Stimulated activated naive CD8-positive, alpha-beta T cell treated with anti-CD3 and anti-CD28 coated beads, Interleukin-15, Interleukin-2, amounts not matched to agents 100 U/mL and 50 U/mL, for 24 hours (primary cell): ENCODE measurements around the gene PRELID3B.

Source experiments
- ATAC-seq: fragments of 150-1000 bp; cut with Tn5 transposase; one replicate; pipeline ENCODE4 v1.10.0; 2021
- DNase-seq: peaks from one replicate; pipeline ENCODE4 v3.0.0; 2021

Gene PRELID3B

DNA sequence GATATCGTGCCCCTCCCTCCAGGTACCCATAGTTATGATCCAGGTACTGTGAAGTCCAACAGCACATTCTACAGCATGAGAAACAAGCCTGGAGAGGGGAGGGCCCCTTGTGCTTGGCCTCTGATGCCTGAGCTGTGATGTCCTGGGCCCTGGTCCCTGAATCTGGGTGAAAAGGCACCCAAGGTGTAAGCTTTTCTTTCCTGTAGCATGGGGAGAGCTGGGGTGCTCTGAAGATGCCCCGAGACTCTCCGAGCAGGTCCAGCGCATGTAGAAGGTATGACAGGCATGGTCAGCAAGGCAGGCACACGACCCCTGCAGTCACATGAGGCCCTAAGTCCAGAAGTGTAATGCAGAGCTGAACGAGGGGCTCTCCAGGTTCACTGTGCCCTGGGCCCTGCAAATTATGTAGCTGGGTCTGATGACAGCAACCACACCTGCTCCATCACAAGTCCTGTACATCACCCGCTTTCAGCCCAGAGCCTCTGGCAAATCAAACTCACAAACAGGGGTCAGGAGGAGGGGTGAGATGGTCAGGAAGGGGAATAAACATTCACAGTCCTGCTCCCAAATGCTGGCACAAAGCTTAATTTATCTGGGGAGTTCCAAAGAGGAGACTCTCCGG lies 33.8 kb downstream of the PRELID3B start:
- DNase-seq = no peak
- no peak for ATAC-seq

DNA sequence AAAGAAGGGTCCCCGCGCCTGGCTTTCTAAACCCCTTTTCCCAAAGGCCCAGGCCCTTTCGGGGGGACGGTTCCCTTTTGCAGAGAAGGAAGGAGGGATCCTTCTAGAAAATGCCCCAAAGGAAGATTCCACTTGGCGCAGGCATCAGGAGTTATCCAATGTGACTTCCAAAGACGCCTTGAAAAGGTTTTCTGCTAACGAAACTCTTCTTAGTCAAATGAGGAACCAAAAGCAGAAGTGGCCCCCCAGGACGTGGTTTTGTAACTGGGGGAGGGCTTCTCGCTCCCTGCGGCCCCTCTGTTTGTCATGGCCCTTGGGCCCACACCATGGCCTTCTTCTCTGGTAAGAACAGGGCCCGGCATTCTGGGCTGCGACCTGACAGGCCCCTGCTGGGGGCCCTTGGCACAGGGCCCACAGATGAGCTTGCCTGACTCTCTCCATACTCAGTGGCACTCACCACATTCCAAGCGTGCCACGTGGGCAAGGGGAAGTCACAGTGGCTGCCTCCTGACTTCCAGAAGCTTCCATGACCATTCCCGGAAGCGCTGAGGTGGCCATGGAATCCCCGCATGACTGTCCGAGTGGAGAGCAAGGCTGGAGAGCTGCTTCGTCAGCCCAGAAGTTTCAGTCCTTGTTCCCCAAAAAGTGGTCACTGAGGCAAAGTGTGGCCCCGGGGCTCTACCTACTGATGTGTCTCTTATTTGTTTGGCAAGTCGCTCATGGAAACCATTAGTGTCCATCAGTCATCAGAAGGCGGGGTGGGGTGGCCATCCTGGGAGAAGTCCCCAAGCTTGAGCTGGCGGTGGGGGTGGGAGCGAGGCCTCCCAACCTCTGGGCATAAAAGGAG lies 34.7 kb downstream of the PRELID3B start:
- DNase-seq (peak; percentile 45), ATAC-seq (no peak)

DNA sequence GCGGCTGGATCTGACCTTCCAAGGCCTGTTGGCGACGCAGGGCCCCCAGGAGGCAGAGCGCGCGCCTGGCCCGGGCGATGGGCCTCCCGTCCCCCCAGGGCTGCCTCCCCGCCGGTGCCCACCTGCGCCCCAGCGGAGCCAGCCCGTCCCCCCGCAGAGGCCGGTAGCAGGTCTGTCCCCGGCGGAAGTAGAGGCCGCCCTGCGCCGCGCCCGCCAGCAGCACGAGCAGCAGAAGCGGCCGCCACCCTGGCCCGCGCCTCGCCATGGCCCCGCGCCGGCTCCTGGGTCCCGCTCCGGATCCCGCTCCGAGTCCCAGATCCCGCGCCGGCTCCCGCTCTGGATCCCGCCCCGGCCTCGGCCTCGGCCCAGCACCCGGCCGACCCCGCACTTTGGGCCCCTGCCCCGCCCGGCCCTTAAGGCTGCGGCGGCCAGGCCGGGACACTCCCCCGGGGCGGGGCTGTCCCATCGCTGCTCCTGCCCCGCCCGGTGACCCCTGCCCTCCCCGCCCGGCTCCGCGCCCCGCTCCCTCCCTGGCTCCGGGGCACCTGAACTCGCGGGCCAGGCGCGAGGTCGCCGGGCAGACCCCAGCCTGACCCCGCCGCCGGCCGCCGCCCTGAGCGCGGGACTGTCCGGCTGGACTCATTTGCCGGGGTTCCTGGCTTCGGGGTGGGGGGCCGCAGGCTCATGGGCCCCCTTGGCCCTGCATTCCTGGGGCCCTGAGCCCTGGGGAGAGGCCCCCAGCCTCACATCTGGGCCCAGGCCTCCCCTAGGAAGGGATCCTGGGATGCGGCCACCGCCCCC lies 35.5 kb downstream of the PRELID3B start, which contains the start of gene CTSZ:
Gene CTSZ, minus strand, starts transcription at position 391 of the 801 bp plus-strand sequence. Its CDS starts 126 bp downstream, at position 265.
- ATAC-seq (peak; percentile 69), DNase-seq (peak; percentile 61)

DNA sequence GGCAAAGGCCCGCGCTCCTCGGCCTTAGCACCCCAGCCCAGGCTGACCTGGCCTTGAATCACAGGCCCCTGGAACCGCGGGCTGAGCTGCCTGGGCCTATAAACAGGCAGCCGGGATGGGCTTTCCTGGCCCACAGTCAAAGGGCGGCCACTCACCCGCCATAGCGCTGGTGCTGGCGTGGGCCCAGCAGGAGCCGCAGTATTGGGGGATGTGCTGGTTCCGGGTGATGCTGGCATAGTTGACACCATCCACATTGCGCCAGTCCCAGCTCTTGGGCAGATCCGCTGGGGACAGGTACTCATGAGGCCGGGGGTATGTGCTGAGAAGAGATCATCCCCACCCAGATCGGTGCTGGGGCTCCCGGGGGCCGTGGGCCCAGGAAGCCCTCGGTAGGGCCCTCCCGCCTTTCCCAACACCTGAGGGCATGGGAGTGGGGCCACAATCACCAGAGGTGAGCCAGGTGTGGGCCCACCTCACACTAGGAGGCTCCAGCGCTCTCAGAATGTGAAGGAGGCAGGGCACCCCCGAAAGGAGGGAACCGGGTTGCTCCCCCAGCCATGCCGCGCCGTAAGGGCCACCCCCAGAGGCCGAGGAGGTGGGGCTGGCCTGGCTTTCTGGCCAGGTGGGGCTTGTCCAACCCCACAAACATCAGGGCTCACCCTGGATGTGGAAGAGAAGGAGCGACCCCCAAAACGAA lies 36.3 kb downstream of the PRELID3B start:
- no peak for ATAC-seq

DNA sequence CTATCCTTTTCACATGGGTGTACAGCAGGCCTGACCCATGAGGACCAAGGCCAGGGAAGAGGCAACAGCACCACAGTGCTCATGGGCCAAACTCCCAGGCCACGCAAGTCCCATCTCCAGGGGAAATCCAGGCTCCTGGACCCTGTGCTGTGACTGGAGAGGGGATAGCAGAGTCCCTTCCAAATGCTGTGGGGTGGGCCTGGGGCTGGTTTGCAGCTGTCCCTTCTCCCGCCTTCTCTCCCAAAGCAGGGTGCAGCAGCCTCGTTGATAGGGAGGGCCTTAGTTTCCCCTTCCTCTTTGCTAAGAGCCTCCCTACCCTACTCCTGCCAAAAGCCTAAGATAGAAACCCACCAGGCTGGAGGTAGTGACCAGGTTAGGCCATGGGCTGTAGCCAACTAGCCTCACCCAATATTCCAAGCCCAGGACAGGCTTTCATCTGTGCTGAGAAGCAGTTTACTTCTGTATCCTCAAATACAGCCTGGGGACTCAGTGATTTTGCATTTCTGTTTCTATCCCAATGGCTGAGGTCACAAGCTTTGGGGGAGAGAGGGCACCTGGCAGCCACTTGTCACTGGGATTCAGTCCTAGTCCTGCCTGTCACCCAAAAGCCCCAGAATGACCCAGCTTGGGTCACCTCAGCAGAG lies 36.9 kb downstream of the PRELID3B start:
- ATAC-seq = no peak
- DNase-seq = no peak

More for the DNA sequence above, 36.3 kb downstream of the PRELID3B start:
- no peak for DNase-seq

DNA sequence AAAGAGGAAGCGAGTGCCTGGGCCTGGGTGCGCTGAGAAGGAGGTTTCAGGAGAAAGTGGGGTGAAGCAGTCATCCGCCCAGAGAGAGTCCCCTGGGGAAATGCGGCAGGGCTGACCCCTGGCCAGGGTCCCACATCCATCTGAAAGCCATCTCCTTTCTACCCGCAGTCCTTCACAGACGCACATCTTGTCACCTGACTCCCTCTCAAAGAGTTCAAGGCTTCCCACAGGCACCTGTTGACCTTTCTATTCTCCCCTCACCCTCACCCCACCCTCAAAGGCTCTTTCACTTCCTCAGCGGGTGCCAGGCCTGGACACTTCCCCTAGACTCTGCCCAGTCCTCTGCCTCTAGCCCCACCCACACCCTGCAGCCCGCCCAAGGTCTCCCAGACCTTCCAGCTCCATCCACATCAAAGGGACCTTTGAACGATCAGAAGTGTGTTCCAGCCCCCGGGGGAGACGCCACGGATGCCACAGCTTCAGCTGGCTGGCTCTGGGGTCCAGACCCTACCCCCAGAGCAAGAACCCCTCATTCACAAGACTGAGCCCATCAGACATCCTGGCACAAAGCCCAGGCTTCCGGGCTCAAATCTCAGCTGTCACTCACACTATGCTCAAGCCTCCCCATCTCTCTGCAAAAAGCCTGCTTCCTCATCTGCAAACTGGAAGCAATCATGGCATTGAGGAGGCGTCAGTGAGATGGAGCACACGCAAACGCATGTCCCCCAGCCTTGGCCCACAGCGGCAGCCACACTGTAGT lies 37.6 kb downstream of the PRELID3B start:
- DNase-seq = peak; percentile 53
- peak; percentile 38 for ATAC-seq

DNA sequence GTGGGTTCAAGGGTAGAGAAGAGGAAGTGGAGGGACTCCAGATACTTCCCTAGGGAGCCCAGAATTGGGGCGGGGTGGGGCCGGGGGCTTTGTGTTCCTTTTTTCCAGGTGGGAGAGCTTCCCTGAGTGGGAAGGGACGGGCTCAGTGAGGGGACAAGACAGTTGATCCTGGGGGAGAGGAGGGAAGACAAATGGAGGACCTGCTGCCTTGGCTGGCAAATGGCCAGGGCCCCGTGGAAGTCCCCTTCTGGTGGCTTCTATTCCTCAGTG lies 38.2 kb downstream of the PRELID3B start:
- ATAC-seq (no peak), DNase-seq (peak; percentile 73)

DNA sequence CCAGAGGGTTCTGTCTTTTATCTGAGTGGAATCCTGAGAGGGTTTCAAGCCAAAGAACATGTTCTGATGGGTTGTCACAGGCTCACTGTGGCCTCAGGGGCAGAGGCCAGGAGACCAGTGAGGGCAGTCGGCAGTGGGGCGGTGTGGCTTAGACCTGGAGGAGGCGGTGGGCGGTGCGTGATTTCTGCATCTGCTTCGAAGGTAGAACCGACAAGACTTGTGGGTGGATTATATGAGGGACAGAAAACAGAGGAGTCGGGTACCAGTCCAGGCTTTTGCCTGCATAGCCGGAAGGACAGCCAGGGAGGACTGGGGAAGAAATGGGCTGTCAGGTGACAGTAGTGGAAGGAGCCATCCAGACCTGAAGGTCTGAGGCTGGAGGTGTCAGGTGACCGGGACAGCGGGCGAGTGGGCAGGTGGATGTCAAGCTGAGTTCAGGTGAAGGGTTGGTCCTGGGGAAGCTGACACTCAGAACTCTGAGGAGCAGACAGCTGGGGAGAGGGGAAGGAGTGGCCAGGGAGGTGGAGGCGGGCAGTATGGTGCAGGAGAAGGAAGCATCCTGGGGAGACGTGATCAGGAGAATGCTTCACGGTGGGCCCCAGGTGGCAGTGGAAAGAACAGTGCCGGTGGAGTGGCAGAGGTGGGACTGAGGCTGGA lies 38.6 kb downstream of the PRELID3B start:
- ATAC-seq = no peak
- no peak for DNase-seq

DNA sequence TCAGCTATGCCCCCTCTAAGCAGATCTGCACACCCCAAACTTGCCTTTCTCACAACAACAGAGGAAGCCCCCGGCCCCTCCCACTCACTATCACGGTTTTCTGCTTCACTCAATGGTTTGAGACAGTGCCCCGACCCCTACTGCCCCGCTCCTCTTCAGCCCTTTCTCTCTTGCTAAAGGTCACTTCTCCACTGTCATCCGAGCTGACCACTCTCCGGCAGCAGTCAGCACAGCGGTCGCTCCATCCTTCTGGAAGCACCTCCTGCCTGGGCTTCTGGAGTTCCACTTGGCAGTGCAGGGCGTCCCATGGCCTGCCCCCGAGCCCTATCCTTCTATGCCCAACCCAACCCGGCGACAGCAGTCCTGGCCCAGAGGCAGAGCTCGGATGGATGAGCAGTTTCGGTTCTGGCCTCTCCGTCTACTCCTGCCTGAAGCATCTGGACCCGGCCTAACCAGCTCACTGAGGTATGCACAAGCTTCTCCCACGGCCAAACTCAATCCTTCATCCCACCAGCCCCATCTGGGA lies 39.6 kb downstream of the PRELID3B start:
- DNase-seq (no peak), ATAC-seq (no peak)

DNA sequence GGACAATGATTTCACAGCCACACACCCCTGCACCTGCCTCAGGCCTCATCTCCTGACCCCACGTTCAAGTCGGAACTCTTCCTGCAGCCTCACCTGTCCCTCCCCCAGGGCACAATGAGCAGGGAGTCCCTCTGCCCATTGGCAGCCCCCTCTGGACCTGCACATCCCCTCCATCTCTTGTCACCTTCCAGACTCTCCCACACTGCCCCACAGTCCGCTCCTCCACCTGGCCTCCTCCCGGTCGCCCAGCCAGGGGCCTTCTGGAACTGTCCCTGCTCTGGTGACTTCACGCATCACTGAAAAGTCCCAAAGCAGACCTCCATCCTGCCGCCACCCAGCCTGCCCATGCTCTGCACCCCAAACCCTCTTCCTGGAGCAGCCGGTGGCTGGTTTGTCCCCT lies 40.2 kb downstream of the PRELID3B start:
- DNase-seq (no peak), ATAC-seq (no peak)

DNA sequence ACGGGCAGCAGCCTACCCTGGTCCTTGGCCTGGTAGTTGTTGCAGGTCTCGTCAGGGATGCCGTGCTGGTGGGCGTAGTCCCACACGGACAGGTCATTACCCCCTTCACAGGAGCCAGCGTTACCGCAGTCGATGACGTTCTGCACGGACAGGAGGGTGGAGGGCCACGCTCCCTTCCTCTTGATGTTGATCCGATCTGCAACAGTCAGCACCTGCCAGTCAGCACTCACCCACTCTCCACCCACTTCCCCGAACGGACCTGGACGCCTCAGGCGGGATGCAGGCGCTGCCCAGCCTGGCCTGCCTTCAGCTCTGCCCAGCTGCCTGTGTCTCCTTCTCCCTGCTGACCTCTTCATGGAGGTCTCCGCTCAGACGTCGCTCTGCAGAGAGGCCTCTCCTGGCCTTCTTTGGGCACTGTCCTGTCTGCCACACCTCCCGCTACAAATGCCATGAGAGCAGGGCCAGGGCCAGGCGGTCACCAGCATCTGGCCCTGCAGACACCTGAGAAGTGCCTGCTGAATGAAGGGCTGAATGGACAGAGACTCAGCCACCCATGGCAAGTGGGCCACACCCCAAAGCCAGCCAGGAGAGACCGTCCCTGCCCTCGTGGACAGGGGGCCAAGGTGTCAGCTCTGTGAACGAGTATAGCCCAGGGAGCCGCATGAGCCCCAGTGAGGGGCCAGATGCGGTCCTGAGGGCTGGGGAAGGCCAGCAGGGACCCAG lies 41.0 kb downstream of the PRELID3B start:
- DNase-seq (no peak), ATAC-seq (no peak)

DNA sequence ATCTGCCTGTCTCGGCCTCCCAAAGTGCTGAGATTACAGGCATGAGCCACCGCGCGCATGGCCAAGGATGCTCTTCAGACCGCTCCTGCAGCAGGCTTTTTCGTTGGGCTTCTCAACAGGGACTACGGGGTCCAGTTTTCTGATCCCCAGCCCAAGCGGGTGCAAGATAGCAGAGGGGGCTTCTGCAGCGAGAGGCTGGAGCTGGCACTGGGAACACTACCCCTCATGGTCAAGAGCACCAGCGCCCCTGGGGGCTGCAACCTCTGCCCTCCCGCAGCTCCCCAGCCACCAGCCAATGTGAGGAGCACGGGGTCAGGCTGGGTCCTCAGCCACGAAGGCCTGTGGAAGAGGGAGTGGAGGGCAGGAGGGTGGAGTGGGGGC lies 41.5 kb downstream of the PRELID3B start:
- ATAC-seq (no peak), DNase-seq (no peak)

DNA sequence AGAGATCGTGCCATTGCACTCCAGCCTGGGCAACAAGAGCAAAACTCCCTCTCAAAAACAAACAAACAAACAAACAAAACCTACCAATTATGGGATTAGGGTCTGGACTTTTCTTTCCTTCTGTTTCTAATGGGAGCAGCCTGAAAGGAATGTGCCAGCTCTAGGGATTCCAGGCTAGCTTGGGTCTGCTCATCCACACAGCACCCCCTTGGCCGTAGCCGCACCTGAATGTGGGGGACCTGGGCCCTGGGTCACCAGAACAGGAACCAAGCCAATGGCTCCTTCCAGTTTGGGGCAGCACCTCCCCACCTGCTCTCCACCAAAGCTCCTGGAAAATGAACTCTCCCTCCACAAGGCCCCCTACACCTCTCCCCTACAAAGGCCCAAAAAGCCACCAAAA lies 42.3 kb downstream of the PRELID3B start:
- ATAC-seq (no peak), DNase-seq (no peak)

DNA sequence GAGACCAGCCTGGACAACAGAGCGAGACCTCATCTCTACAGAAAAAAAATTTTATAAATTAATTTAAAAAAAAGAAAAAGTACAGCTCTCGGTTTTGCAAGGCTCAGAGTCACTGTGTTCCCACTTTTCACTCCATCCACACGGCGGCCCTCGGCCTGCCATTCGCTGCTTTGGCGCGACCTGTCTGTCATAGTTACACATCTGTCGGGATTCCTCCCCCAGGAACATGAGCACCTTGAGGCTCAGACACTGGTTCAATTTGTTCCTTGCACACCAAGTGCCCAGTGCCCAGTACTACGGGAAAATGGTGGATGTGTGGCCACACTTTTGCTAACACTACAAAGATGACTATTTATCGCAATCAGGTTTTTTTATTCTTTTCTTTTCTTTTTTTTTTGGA lies 43.9 kb downstream of the PRELID3B start:
- ATAC-seq (no peak), DNase-seq (no peak)

DNA sequence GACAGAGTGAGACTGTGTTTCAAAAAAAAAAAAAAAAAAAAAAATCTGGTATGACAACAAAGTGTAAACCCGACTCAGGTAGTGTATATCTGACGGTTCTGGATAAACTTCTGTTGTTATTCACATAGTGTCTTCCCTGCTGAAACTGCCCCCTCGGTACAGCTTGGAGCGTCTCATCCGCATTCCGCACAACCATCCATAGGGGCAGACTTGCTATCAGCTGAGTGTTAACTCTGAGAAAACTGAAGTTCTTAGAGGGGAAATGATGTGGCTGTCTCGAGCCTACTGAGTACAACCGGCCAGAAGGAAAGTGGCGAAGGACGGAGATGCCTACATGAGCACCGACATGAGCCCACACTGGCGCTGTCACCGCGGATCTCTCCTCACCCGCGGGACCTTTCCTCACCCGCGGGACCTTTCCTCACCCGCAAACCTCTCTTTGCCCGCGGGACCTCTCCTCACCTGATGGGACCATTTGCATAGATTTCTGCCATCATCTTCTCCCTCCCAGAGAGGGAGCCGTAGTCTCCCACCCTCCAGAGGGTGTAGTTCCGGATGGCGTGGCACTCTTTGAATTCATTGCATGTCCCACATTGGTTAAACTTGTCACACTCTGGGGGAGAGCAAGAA lies 45.3 kb downstream of the PRELID3B start:
- DNase-seq (no peak), ATAC-seq (no peak)

DNA sequence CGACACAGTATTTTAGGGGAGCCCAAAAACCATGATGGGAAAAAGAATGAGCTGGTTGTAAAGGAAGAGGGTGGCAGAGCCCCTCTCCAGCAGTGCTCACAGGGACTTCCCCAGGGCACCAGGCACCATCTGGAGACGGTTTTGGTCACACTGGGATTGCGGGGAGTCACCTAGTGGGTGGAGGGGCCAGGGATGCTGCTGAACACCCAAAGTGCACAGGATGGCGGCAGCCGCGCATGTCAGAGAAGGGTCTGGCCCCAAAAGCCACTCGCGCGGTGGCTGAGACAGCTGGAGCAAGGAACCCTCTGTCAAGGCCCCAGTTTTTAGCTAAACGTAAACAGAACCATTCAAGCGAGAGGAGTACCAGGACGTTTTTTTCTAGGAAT lies 46.4 kb downstream of the PRELID3B start:
- no peak for ATAC-seq
- DNase-seq = no peak

DNA sequence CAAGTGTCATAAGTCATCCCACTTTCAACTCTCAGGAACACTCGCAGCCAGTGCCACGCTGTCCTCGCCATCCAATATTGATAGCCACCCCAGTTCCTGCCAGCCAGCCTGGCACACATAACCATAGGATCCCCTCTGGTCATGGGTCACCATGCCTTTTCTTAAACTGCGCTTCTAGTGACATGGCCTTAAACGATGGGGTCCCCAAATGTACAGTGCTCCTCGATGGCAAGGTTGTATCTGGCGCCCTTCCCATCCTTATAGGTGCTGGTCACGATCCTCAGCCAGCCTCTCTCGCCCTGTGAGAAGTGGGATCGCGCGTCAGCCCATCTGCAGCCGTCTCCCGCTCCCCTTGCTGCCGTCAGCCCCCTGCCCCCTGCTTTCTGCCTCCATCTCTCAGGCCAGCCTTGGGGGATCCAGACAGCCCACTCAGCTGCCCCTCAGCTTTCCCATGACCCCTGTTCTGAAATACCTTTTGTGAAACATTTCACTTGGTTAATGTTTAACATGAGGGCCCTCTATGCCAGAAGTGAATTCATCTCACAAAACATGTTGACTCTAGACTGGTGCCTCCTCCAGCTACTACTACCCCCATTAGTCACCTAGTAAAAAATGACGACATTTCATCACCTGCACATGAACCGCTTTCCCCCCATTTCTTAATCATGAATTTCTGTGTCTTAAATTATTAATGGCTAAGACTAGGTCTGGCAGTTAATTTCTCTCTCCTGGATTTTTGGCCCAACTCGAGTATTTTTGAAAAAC lies 46.9 kb downstream of the PRELID3B start:
- ATAC-seq (no peak), DNase-seq (no peak)

DNA sequence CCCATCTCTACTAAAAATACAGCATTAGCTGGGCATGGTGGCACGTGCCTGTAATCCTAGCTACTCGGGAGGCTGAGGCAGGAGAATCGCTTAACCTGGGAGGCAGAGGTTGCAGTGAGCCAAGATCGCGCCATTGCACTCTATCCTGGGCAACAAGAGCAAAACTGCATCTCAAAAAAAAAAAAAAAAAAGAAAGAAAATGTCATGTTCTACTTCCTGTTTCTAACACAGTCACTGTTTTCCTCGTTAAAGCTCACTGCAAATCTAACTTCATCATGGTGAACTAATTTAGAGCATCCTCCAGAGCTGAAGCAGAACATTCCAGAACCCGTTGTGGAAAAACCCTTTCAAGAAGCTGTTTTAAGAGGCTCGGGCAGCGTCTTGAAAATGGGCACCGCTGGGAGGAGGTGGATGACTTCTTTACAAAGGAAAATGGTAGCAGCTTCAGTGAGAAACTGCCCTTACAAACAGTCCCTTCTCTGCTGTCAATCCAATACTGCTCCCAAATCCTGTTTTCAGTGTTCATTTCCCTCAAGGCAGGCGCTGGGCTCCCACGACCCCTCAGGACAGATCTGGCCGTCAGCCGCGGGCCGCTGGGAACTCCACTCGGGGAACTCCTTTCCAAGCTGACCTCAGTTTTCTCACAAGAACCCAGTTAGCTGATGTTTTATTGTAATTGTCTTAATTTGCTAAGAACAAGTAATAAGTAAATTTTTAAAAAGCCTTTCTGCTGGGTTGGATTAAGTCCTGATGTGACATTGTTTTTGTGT lies 48.0 kb downstream of the PRELID3B start:
- DNase-seq (no peak), ATAC-seq (no peak)
